ENCODE data around the gene B4GALT2. TPM values are rescaled to one million over a fixed set of nuclear protein-coding genes. Genes with fewer than 3 reads are reported as not detected.

Gene B4GALT2
- total RNA-seq, 1 experiment from 2014 or later: 70.9 TPM

GRCh38 chr1:44024031-44024902, 45.3 kb downstream of the B4GALT2 start:
- Histone ChIP-seq H4K91ac (ENCODE audit: insufficient read length, low read depth, low read length) (no peak overlapping the region), H3K9ac (ENCODE audit: extremely low read depth, insufficient read length, low read length) (no peak overlapping the region), H3K56ac (ENCODE audit: insufficient read length, low read depth, low read length) (no peak overlapping the region), H3K4me2 (ENCODE audit: insufficient read depth, insufficient read length, low read length) (no peak overlapping the region), H3T11ph (ENCODE audit: low read length) (no peak overlapping the region), H2AFZ (ENCODE audit: low read length) (no peak overlapping the region), H3K18ac (ENCODE audit: insufficient read length, low read depth, low read length) (no peak overlapping the region), H4K20me1 (ENCODE audit: control insufficient read depth, insufficient read depth, insufficient read length) (no peaks in the 10 kb centered on the region), H3K9me3 (ENCODE audit: control insufficient read depth, low read depth, low read length) (no peaks in the 10 kb centered on the region), H3K23ac (ENCODE audit: insufficient read length, low read depth, low read length) (no peak overlapping the region), H2AK5ac (ENCODE audit: insufficient read length, low read length) (no peak overlapping the region), H3K4ac (ENCODE audit: low read depth, low read length) (no peak overlapping the region), H3K79me1 (ENCODE audit: insufficient read depth, low read depth, low read length, poor library complexity, severe bottlenecking) (no peaks in the 10 kb centered on the region), H3K4me1 (ENCODE audit: insufficient read depth, low read length) (0 out of 2 replicates have a peak, but pooled peaks cover under 1% of the 10 kb centered on the region), H2BK120ac (ENCODE audit: low read depth, low read length, poor library complexity, severe bottlenecking) (no peak overlapping the region), H2BK15ac (ENCODE audit: low read depth, low read length) (no peak overlapping the region), H2BK12ac (ENCODE audit: insufficient read length, low read depth, low read length) (no peak overlapping the region), H3K27ac (ENCODE audit: insufficient read length, low read depth, low read length) (no peak overlapping the region), H3K79me2 (ENCODE audit: insufficient read depth, low read length) (no peaks in the 10 kb centered on the region), H2BK5ac (ENCODE audit: insufficient read length, low read length) (no peak overlapping the region), H4K8ac (replicated peaks; ENCODE audit: insufficient read length, low read depth, low read length) (no peak overlapping the region), H4K5ac (ENCODE audit: insufficient read length, low read depth, low read length) (no peak overlapping the region), H3K14ac (ENCODE audit: insufficient read depth, low read length) (no peak overlapping the region), H3K23me2 (ENCODE audit: insufficient read length, low read depth, low read length, poor library complexity, severe bottlenecking) (peaks cover 1% of the 10 kb centered on the region), H2BK20ac (ENCODE audit: low read depth, low read length, poor library complexity, severe bottlenecking) (no peak overlapping the region), H3K27me3 (ENCODE audit: insufficient read depth, low read length) (no peaks in the 10 kb centered on the region)
- peaks cover 17 to 24% of the 10 kb centered on the region in 2 experiments for H3K4me1 Mint-ChIP-seq
- no peaks in the 10 kb centered on the region for H3K9me3 Mint-ChIP-seq
- no CpG with 5 or more reads among the region's 14 CpGs for WGBS (ENCODE audit: extremely low coverage, insufficient read length, low lambda C conversion rate)
- no peak overlapping the region for H3K4me3 Mint-ChIP-seq
- peaks cover 22 to 51% (median 23%) of the 10 kb centered on the region in 3 experiments for H3K36me3 Mint-ChIP-seq (ENCODE audit: insufficient read depth in 1 of 3, low read depth in 3 of 3)
- no peak overlapping the region for H3K27ac Mint-ChIP-seq
- DNase-seq: no peak
- TF ChIP-seq, protein P1, sequence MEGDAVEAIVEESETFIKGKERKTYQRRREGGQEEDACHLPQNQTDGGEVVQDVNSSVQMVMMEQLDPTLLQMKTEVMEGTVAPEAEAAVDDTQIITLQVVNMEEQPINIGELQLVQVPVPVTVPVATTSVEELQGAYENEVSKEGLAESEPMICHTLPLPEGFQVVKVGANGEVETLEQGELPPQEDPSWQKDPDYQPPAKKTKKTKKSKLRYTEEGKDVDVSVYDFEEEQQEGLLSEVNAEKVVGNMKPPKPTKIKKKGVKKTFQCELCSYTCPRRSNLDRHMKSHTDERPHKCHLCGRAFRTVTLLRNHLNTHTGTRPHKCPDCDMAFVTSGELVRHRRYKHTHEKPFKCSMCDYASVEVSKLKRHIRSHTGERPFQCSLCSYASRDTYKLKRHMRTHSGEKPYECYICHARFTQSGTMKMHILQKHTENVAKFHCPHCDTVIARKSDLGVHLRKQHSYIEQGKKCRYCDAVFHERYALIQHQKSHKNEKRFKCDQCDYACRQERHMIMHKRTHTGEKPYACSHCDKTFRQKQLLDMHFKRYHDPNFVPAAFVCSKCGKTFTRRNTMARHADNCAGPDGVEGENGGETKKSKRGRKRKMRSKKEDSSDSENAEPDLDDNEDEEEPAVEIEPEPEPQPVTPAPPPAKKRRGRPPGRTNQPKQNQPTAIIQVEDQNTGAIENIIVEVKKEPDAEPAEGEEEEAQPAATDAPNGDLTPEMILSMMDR (conservative IDR thresholded peaks at IDR 0.05): no peak
- H3K27me3 Mint-ChIP-seq (ENCODE audit: low read depth): peaks cover 1% of the 10 kb centered on the region; the same call in 1 of the 2 replicates
